Glutamatergic neuron (in vitro differentiated cells): Measurements from ENCODE around the gene NGEF. TPM values are rescaled to one million over a fixed set of nuclear protein-coding genes. Genes with fewer than 3 reads are reported as not detected.

ENCODE experiments used
- DNase-seq: peaks from one replicate; pipeline ENCODE4 v3.0.0; 2022
- H3K27ac Mint-ChIP-seq: one replicate; pipeline ENCODE4 v1.8.0; 2020; ENCODE audit warnings: mild to moderate bottlenecking, mixed read lengths, inconsistent platforms; ENCODE audit not compliant: unreplicated experiment
- H3K27me3 Mint-ChIP-seq: one replicate; pipeline ENCODE4 v1.8.0; 2020; ENCODE audit warnings: mild to moderate bottlenecking, moderate library complexity, mixed read lengths, inconsistent platforms; ENCODE audit not compliant: unreplicated experiment
- H3K36me3 Mint-ChIP-seq: one replicate; pipeline ENCODE4 v1.8.0; 2020; ENCODE audit warnings: mild to moderate bottlenecking, mixed read lengths, inconsistent platforms; ENCODE audit not compliant: unreplicated experiment
- H3K4me1 Mint-ChIP-seq: one replicate; pipeline ENCODE4 v1.8.0; 2020; ENCODE audit warnings: mild to moderate bottlenecking, low read depth, mixed read lengths, inconsistent platforms; ENCODE audit not compliant: unreplicated experiment
- H3K4me3 Mint-ChIP-seq: one replicate; pipeline ENCODE4 v1.8.0; 2020; ENCODE audit warnings: mild to moderate bottlenecking, mixed read lengths, inconsistent platforms; ENCODE audit not compliant: unreplicated experiment
- H3K9me3 Mint-ChIP-seq: one replicate; pipeline ENCODE4 v1.8.0; 2020; ENCODE audit warnings: mild to moderate bottlenecking, moderate library complexity, mixed read lengths, inconsistent platforms; ENCODE audit not compliant: unreplicated experiment
- CTCF ChIP-seq: fragments of 200-600 bp; sonication (generic); IDR thresholded peaks from one replicate; pipeline ENCODE4 v1.5.0; 2021; ENCODE audit not compliant: partially characterized antibody, unreplicated experiment
- long read RNA-seq: library from polyadenylated mRNA; unstranded; transcript quantifications from one replicate; pipeline ENCODE4 v2.0.0, GENCODE V29; 2020; ENCODE audit not compliant: unreplicated experiment
- total RNA-seq: library from RNA; stranded (reverse); fragmentation: NEBNext Ultra II Directional; extraction: Animal tissue kit (Norgen Biotek cat#: 25700); gene quantifications from one replicate; pipeline ENCODE4 v1.2.1, GENCODE V29; 2021; ENCODE audit not compliant: unreplicated experiment

The NGEF gene
- 7.2 TPM for total RNA-seq
- long read RNA-seq, partial matches to known transcripts: 0 of 1 reads
- long read RNA-seq, other reads (novel, unspliced or antisense): 1 of 1 reads

DNA sequence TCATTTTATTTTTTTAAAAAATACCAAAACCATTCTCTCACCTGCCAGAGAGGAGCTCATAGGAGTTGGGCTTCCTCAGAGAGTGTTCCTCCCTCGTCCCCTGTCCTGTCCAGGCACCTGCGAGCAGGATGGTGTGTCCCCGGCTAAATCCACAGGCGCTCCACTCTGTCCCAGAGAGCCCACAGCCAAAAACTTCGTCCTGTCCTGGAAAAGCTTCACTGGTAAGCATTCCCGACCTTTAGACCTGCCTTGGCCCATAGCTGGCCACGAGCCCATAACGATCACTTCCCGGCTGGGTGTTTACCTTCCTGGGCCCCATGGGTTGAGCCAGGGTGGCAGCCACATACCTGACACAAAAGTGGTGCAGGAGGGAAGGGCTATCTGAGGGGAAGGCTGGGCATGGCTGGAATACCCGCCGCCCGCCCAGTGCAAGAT lies at the start of gene NGEF:
TSS of gene NGEF (minus strand) at position 230 of the 435 bp plus-strand sequence. CDS start 38,366 bp downstream, outside the sequence.
- Mint-ChIP-seq H3K4me3 (no peak within 1 kb of the TSS), H3K4me1 (no peaks in the 10 kb centered on the region), H3K36me3 (no peaks in the 10 kb centered on the region), H3K27me3 (peaks cover 3% of the 10 kb centered on the region), H3K27ac (no peak within 1 kb of the TSS), H3K9me3 (peaks cover 5% of the 10 kb centered on the region)
- no peak for DNase-seq
- no peak for TF ChIP-seq CTCF

- no peaks in the 10 kb centered on the region for H3K36me3 Mint-ChIP-seq
- TF ChIP-seq CTCF: no peak
- no peaks in the 10 kb centered on the region for H3K4me1 Mint-ChIP-seq
- no peaks in the 10 kb centered on the region for H3K9me3 Mint-ChIP-seq
- no peak overlapping the region for H3K27ac Mint-ChIP-seq
- DNase-seq: no peak
- H3K27me3 Mint-ChIP-seq: peaks cover 3% of the 10 kb centered on the region
- no peak overlapping the region for H3K4me3 Mint-ChIP-seq
Observed at GRCh38 chr2:233062451-233062850, 49.4 kb upstream of the NGEF start.

GRCh38 chr2:233061591-233062450 lies 48.8 kb upstream of the NGEF start:
- DNase-seq: no peak
- Mint-ChIP-seq H3K27ac (no peak overlapping the region), H3K4me1 (no peaks in the 10 kb centered on the region), H3K36me3 (no peaks in the 10 kb centered on the region), H3K9me3 (no peaks in the 10 kb centered on the region), H3K4me3 (no peak overlapping the region), H3K27me3 (peaks cover 3% of the 10 kb centered on the region)
- no peak for TF ChIP-seq CTCF

- Mint-ChIP-seq H3K4me3 (no peak overlapping the region), H3K9me3 (no peaks in the 10 kb centered on the region), H3K27ac (no peak overlapping the region), H3K4me1 (no peaks in the 10 kb centered on the region), H3K27me3 (peaks cover 3% of the 10 kb centered on the region), H3K36me3 (no peaks in the 10 kb centered on the region)
- no peak for TF ChIP-seq CTCF
- DNase-seq: no peak
Observed at GRCh38 chr2:233060980-233061590, 48.0 kb upstream of the NGEF start.
